Breast epithelium (tissue), 4 donors: ENCODE data around the gene GRK5. TPM values are rescaled to one million over a fixed set of nuclear protein-coding genes. Genes with fewer than 3 reads are reported as not detected.

Experiments used
- DNase-seq, 2 donors: peaks; one replicate each; pipeline ENCODE4 v3.0.0-alpha.2; 2019; ENCODE audit warnings: low spot score in 2 of 2
- H3K27ac ChIP-seq, 2 donors: fragments of 200-600 bp; sonication (generic) in 1 of 2; one replicate each; pipeline ENCODE4 v1.5.1; 2016 to 2019; ENCODE audit warnings: mild to moderate bottlenecking in 1 of 2
- H3K27me3 ChIP-seq, 2 donors: fragments of 200-600 bp; sonication (generic) in 1 of 2; one replicate each; pipeline versions ENCODE4 v1.5.1 to v1.6.0; 2017 to 2019; ENCODE audit warnings: control low read depth in 1 of 2, mild to moderate bottlenecking in 1 of 2
- H3K36me3 ChIP-seq: fragments of 200-600 bp; one replicate; pipeline ENCODE4 v1.5.1; 2019
- H3K4me1 ChIP-seq, 2 donors: fragments of 200-600 bp; sonication (generic); one replicate each; pipeline ENCODE4 v1.5.1; 2016 to 2019; ENCODE audit warnings: control low read depth in 1 of 2
- H3K4me3 ChIP-seq, 3 donors: fragments of 200-600 bp; sonication (generic); 1 replicate in 2 of 3; 2 replicates in 1 of 3; pipeline ENCODE4 v1.5.1; 2016 to 2019; ENCODE audit warnings: mild to moderate bottlenecking in 3 of 3, moderate library complexity in 2 of 3
- H3K9me3 ChIP-seq, 2 donors: fragments of 200-600 bp; sonication (generic) in 1 of 2; one replicate each; pipeline ENCODE4 v1.5.1; 2016 to 2019; ENCODE audit warnings: control low read depth in 1 of 2
- CTCF ChIP-seq, 3 donors: fragments of 450-650 bp; IDR thresholded peaks; one replicate each; pipeline ENCODE4 v1.5.1; 2016 to 2017; ENCODE audit warnings: antibody characterized with exemption in 3 of 3, mild to moderate bottlenecking in 3 of 3, moderate library complexity in 3 of 3
- POLR2A ChIP-seq: fragments of 450-650 bp; IDR thresholded peaks from one replicate; pipeline ENCODE4 v1.6.1; 2016; ENCODE audit warnings: antibody characterized with exemption, mild to moderate bottlenecking, moderate library complexity
- POLR2AphosphoS5 ChIP-seq, 3 donors: sonication (generic); formaldehyde crosslinking; IDR thresholded peaks; one replicate each; pipeline ENCODE4 v1.6.1; 2017; ENCODE audit warnings: antibody characterized with exemption in 3 of 3
- intact Hi-C: fragments of 100-400 bp; cut with DNase I; formaldehyde crosslinking; loops from one replicate; pipeline ENCODE4 v1.15.1; 2023; ENCODE audit warnings: low total_unique reads
- total RNA-seq, 3 donors: library from RNA; depleted of rRNA; stranded (reverse); fragments of >200 nt; gene quantifications; one replicate each; pipeline ENCODE4 v1.1.0, GENCODE V29; 2016

The GRK5 gene
- total RNA-seq, 3 donors from 2014 or later, result 14.9 to 20.6 (median 15.2) TPM

- DNase-seq, result no peak
- intact Hi-C loops, result no loop called here
- H3K4me3 ChIP-seq, result no peak overlapping the region
- no peaks in the 10 kb centered on the region for H3K9me3 ChIP-seq
- no peaks in the 10 kb centered on the region for H3K36me3 ChIP-seq
- H3K27me3 ChIP-seq, result no peaks in the 10 kb centered on the region
- H3K4me1 ChIP-seq, result peaks cover 0 to 11% of the 10 kb centered on the region in 2 donors
- TF ChIP-seq POLR2AphosphoS5 (IDR thresholded peaks at IDR 0.05) (no peak), POLR2A (no peak), CTCF (IDR thresholded peaks at IDR 0.05) (no peak)
- H3K27ac ChIP-seq, result peak overlapping the region in 1 of 2 donors; percentile 87
Observed at GRCh38 chr10:119347181-119347974, 140.0 kb downstream of the GRK5 start.

- H3K27me3 ChIP-seq, result no peaks in the 10 kb centered on the region
- DNase-seq, result no peak
- TF ChIP-seq CTCF (IDR thresholded peaks at IDR 0.05) (no peak), POLR2A (no peak), POLR2AphosphoS5 (IDR thresholded peaks at IDR 0.05) (no peak)
- H3K9me3 ChIP-seq, result no peaks in the 10 kb centered on the region
- H3K27ac ChIP-seq, result peak overlapping the region; percentile 45 to 87
- peaks cover 0 to 11% of the 10 kb centered on the region in 2 donors for H3K4me1 ChIP-seq
- no peak overlapping the region for H3K4me3 ChIP-seq
- intact Hi-C loops, result no loop called here
- no peaks in the 10 kb centered on the region for H3K36me3 ChIP-seq
Observed at GRCh38 chr10:119348106-119348505, 140.7 kb downstream of the GRK5 start.

- H3K27me3 ChIP-seq, result no peaks in the 10 kb centered on the region
- no peaks in the 10 kb centered on the region for H3K9me3 ChIP-seq
- DNase-seq, result peak in 1 of 2 donors; percentile 32
- H3K36me3 ChIP-seq, result no peaks in the 10 kb centered on the region
- intact Hi-C loops, result no loop called here
- H3K4me1 ChIP-seq, result peaks cover 0 to 11% of the 10 kb centered on the region in 2 donors
- peak overlapping the region; percentile 64 to 87 for H3K27ac ChIP-seq
- peak overlapping the region in 1 of 3 donors; percentile 15 for H3K4me3 ChIP-seq
- peak in 2 of 3 donors; percentile 35 to 45 for TF ChIP-seq POLR2AphosphoS5 (IDR thresholded peaks at IDR 0.05)
- peak in 1 of 3 donors; percentile 24 for TF ChIP-seq CTCF (IDR thresholded peaks at IDR 0.05)
- no peak for TF ChIP-seq POLR2A
Observed at GRCh38 chr10:119348516-119349240, 141.3 kb downstream of the GRK5 start.

GRCh38 chr10:119349341-119349740, 142.0 kb downstream of the GRK5 start:
- TF ChIP-seq CTCF (IDR thresholded peaks at IDR 0.05) (no peak), POLR2A (no peak), POLR2AphosphoS5 (IDR thresholded peaks at IDR 0.05) (no peak)
- intact Hi-C loops, result no loop called here
- no peaks in the 10 kb centered on the region for H3K9me3 ChIP-seq
- H3K27ac ChIP-seq, result peak overlapping the region; percentile 64 to 87
- H3K4me3 ChIP-seq, result peak overlapping the region in 1 of 3 donors; percentile 15
- peaks cover 0 to 11% of the 10 kb centered on the region in 2 donors for H3K4me1 ChIP-seq
- DNase-seq, result no peak
- no peaks in the 10 kb centered on the region for H3K27me3 ChIP-seq
- H3K36me3 ChIP-seq, result no peaks in the 10 kb centered on the region
